Endothelial cell of umbilical vein (primary cell): ENCODE results near the gene TSPEAR. TPM values are rescaled to one million over a fixed set of nuclear protein-coding genes. Genes with fewer than 3 reads are reported as not detected.

Experiments used
- BruUV-seq: library from RNA; stranded (reverse); fragments of 400-500 nt; replicated peaks from 2 replicates; lab custom pipeline; 2021; lab: Mats Ljungman, UMichigan
- CTCF ChIA-PET: fragments of 300-600, 350-600 bp; sonication (Branson Sonifier 250); formaldehyde crosslinking; loops from one replicate; lab custom pipeline; 2021; ENCODE audit warnings: antibody characterized with exemption, inconsistent platforms; lab: Charles Lee
- POLR2A ChIA-PET: fragments of 300-600, 350-600 bp; sonication (Branson Sonifier 250); formaldehyde crosslinking; loops from one replicate; lab custom pipeline; 2021; ENCODE audit warnings: antibody characterized with exemption, inconsistent platforms; lab: Charles Lee
- DNase-seq: peaks from one replicate; pipeline ENCODE4 v3.0.0-alpha.2; 2011; ENCODE audit warnings: low read depth, low spot score
- FAIRE-seq: peaks from 2 replicates; lab custom pipeline; 2011; peaks lifted over from hg19 to GRCh38; lab: Jason Lieb, UNC
- H2AFZ ChIP-seq: 2 replicates; pipeline ENCODE4 v1.6.0; 2012; ENCODE audit warnings: low read depth, low read length, control low read depth, inconsistent platforms
- H3K27ac ChIP-seq: 2 replicates; pipeline ENCODE4 v1.5.1; 2011; ENCODE audit warnings: low read depth, mild to moderate bottlenecking, control low read depth, low read length, moderate library complexity; ENCODE audit not compliant: insufficient read depth
- H3K27me3 ChIP-seq, 2 experiments: 2 replicates each; pipeline versions ENCODE4 v1.6.0 to v1.6.1; 2011; ENCODE audit warnings: low read length in 2 of 2, mixed read lengths in 1 of 2; ENCODE audit not compliant: control insufficient read depth in 2 of 2, insufficient read depth in 2 of 2
- H3K36me3 ChIP-seq, 2 experiments: 2 replicates in 1 of 2; 3 replicates in 1 of 2; pipeline ENCODE4 v1.5.1; 2011; ENCODE audit warnings: low read length in 2 of 2, mild to moderate bottlenecking in 1 of 2, moderate library complexity in 1 of 2; ENCODE audit not compliant: control insufficient read depth in 2 of 2, insufficient read depth in 2 of 2; ENCODE audit errors: extremely low read depth in 1 of 2
- H3K4me1 ChIP-seq: 3 replicates; pipeline ENCODE4 v1.5.1; 2011; ENCODE audit warnings: mild to moderate bottlenecking, low read length; ENCODE audit not compliant: control insufficient read depth, insufficient read depth; ENCODE audit errors: extremely low read depth
- H3K4me2 ChIP-seq: 2 replicates; pipeline ENCODE4 v1.6.1; 2011; ENCODE audit warnings: low read length, control low read depth, mixed read lengths; ENCODE audit not compliant: insufficient read depth
- H3K4me3 ChIP-seq, 3 experiments: fragments of 200-600 bp in 1 of 3; sonication (generic), shearing (Covaris generic) in 1 of 3; replicated peaks in 1 of 3; 2 replicates each; pipeline ENCODE4 v1.5.1; 2011 to 2016; ENCODE audit warnings: control low read depth in 3 of 3, low read length in 3 of 3, mild to moderate bottlenecking in 2 of 3, inconsistent platforms in 1 of 3, low read depth in 1 of 3, moderate library complexity in 1 of 3; ENCODE audit not compliant: insufficient read depth in 1 of 3
- H3K79me2 ChIP-seq: 2 replicates; pipeline ENCODE4 v1.6.0; 2012; ENCODE audit warnings: low read length, inconsistent platforms; ENCODE audit not compliant: control insufficient read depth, insufficient read depth
- H3K9ac ChIP-seq: replicated peaks from 2 replicates; pipeline ENCODE3; 2011; ENCODE audit warnings: low read length, control low read depth; ENCODE audit not compliant: insufficient read depth; ENCODE audit errors: extremely low read depth
- H3K9me1 ChIP-seq: replicated peaks from 3 replicates; pipeline ENCODE4 v1.6.0; 2011; ENCODE audit warnings: mild to moderate bottlenecking, low read length; ENCODE audit not compliant: control insufficient read depth, insufficient read depth; ENCODE audit errors: extremely low read depth
- H3K9me3 ChIP-seq: replicated peaks from 2 replicates; pipeline ENCODE4 v1.5.1; 2012; ENCODE audit warnings: low read length, inconsistent platforms; ENCODE audit not compliant: control insufficient read depth, insufficient read depth
- H4K20me1 ChIP-seq: replicated peaks from 2 replicates; pipeline ENCODE3; 2011; ENCODE audit warnings: mild to moderate bottlenecking, low read length; ENCODE audit not compliant: control insufficient read depth, insufficient read depth; ENCODE audit errors: extremely low read depth
- EZH2 ChIP-seq: IDR thresholded peaks from 2 replicates; pipeline ENCODE4 v1.6.1; 2012; ENCODE audit warnings: borderline replicate concordance, low read depth, mild to moderate bottlenecking, moderate library complexity, low read length, inconsistent platforms; ENCODE audit not compliant: severe bottlenecking
- FOS ChIP-seq: IDR thresholded peaks from 2 replicates; pipeline ENCODE4 v1.6.1; 2011; ENCODE audit warnings: mild to moderate bottlenecking, low read length, moderate library complexity, borderline replicate concordance; ENCODE audit not compliant: insufficient read depth
- GATA2 ChIP-seq: IDR thresholded peaks from 2 replicates; pipeline ENCODE4 v1.7.0; 2011; ENCODE audit warnings: low read depth, mild to moderate bottlenecking, moderate library complexity, mixed read lengths, low read length; ENCODE audit not compliant: insufficient read length, insufficient read depth
- JUN ChIP-seq: IDR thresholded peaks from 2 replicates; pipeline ENCODE4 v1.6.1; 2011; ENCODE audit warnings: borderline replicate concordance, low read depth; ENCODE audit not compliant: insufficient read length, insufficient read depth
- MYC ChIP-seq: IDR thresholded peaks from one replicate; pipeline ENCODE4 v1.6.1; 2011; ENCODE audit warnings: mild to moderate bottlenecking, low read depth, low read length
- POLR2A ChIP-seq: IDR thresholded peaks from 2 replicates; pipeline ENCODE4 v1.6.1; 2012; ENCODE audit warnings: low read depth, mild to moderate bottlenecking, control low read depth, low read length
- dilution Hi-C: fragments of 300-500 bp; cut with MboI; formaldehyde crosslinking; loops from one replicate; pipeline ENCODE4 v1.15.0; 2019; ENCODE audit warnings: low sequenced_read_pairs; ENCODE audit not compliant: extremely low pct_ligation_motif_present
- intact Hi-C: fragments of 100-400 bp; cut with micrococcal nuclease; formaldehyde crosslinking; loops from one replicate; pipeline ENCODE4 v1.10.0; 2022
- polyA plus RNA-seq, 4 experiments: library from polyadenylated mRNA; depleted of rRNA in 3 of 4; stranded (reverse) in 3 of 4; unstranded in 1 of 4; fragments of >200 nt; gene quantifications; 2 replicates each; pipeline versions ENCODE4 v1.2.1 to v1.2.3, GENCODE V29; 2011 to 2012; ENCODE audit warnings: missing spikeins in 1 of 4
- total RNA-seq: library from RNA; stranded (reverse); gene quantifications from 2 replicates; pipeline ENCODE4 v1.2.3, GENCODE V29; 2021
- TF ChIP-seq, protein P1 (sequence below): IDR thresholded peaks from 2 replicates; pipeline ENCODE4 v1.6.1; 2011; ENCODE audit not compliant: insufficient read depth, insufficient read length
- TF ChIP-seq, protein P2 (sequence below), 2 donors: IDR thresholded peaks; 1 replicate in 1 of 2; 2 replicates in 1 of 2; pipeline ENCODE4 v1.5.1; 2011; ENCODE audit warnings: low read length in 2 of 2, mild to moderate bottlenecking in 2 of 2, moderate library complexity in 2 of 2, control low read depth in 1 of 2, inconsistent platforms in 1 of 2, low read depth in 1 of 2; ENCODE audit not compliant: insufficient read depth in 1 of 2; ENCODE audit errors: extremely low read depth in 1 of 2

Gene TSPEAR
- total and polyA plus RNA-seq, 2 donors (not counting 3 experiments of a cell fraction or from before 2014, with no cell fraction given): 0.01 TPM; not detected in 1

DNA sequence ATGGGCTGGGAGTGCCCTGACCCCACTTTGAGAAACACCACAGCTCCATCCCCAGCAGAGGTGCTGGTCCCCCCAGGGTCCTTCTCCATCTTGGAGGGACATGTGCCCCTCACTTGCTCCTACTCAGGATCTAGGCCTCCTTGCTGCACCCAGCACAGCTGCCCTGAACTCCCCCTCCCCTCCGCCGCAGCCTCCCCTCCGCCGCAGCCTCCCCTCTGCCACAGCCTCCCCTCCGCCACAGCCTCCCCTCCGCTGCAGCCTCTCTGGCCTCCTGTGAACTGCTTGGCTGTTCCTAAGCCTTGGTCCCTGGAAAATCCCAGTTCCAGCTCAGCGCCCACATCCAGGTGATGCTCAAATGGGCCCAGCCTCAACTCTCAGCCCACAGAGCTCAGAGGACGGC is 15.9 kb upstream of the TSPEAR start:
- Histone ChIP-seq H3K36me3 (no peaks in the 10 kb centered on the region), H3K9me1 (no peaks in the 10 kb centered on the region), H3K27ac (no peak overlapping the region), H3K4me2 (no peak overlapping the region), H3K27me3 (peaks cover 24 to 31% of the 10 kb centered on the region in 2 experiments), H4K20me1 (no peaks in the 10 kb centered on the region), H2AFZ (no peak overlapping the region), H3K4me1 (no peaks in the 10 kb centered on the region), H3K79me2 (no peaks in the 10 kb centered on the region), H3K9ac (no peak overlapping the region), H3K9me3 (no peaks in the 10 kb centered on the region), H3K4me3 (no peak overlapping the region)
- ChIA-PET POLR2A (no interaction called here), CTCF (no interaction called here)
- TF ChIP-seq GATA2: no peak
- no peak for TF ChIP-seq JUN
- TF ChIP-seq, protein P1, sequence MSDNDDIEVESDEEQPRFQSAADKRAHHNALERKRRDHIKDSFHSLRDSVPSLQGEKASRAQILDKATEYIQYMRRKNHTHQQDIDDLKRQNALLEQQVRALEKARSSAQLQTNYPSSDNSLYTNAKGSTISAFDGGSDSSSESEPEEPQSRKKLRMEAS: no peak
- TF ChIP-seq, protein P2, sequence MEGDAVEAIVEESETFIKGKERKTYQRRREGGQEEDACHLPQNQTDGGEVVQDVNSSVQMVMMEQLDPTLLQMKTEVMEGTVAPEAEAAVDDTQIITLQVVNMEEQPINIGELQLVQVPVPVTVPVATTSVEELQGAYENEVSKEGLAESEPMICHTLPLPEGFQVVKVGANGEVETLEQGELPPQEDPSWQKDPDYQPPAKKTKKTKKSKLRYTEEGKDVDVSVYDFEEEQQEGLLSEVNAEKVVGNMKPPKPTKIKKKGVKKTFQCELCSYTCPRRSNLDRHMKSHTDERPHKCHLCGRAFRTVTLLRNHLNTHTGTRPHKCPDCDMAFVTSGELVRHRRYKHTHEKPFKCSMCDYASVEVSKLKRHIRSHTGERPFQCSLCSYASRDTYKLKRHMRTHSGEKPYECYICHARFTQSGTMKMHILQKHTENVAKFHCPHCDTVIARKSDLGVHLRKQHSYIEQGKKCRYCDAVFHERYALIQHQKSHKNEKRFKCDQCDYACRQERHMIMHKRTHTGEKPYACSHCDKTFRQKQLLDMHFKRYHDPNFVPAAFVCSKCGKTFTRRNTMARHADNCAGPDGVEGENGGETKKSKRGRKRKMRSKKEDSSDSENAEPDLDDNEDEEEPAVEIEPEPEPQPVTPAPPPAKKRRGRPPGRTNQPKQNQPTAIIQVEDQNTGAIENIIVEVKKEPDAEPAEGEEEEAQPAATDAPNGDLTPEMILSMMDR (IDR thresholded peaks at IDR 0.05; ENCODE audit: extremely low read depth in 1 of 2, insufficient read depth in 1 of 2, low read depth in 1 of 2, low read length in 2 of 2): no peak
- TF ChIP-seq EZH2: no peak
- no peak for TF ChIP-seq POLR2A
- no peak for TF ChIP-seq MYC
- no peak for TF ChIP-seq FOS
- no TSS peak for BruUV-seq
- dilution Hi-C loops: no loop called here
- no peak for DNase-seq
- intact Hi-C loops: no loop called here
- FAIRE-seq: no peak
